ENCODE data around the gene HMSD.
A peak's percentile ranks its signal among the peaks of the same experiment; 100 is the strongest.

HMSD gene

DNA sequence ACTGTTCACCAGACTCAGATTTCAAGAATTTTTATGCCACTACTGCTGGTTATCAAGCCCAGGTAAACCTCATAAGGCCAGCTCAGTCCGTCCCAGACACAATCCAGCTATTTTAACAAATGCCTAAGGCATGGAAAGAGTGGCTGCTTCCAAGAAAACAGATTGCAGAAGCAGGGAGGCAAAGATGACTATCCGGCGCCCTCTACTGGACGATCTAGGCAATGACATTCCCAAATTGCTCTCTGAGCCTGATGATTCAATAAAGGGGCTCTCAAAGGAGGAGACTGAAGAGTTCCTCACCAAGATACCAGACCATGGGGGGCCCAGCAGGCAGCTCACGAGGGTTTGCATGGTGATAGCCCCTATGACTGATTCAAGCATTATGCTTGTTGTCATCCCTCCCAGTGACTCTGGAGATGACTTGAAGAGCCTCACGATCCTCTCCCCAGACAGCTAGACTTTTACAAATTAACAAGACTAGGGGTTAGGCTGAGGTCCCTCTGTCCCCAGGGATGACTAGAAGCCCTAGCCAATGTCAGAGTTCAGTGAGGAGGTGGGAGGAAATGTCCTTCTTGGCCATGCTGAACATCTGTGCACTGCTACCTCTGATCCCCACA is 45.8 kb downstream of the HMSD start:
- peak; percentile 71 for DNase-seq (ENCODE audit: low spot score)

DNA sequence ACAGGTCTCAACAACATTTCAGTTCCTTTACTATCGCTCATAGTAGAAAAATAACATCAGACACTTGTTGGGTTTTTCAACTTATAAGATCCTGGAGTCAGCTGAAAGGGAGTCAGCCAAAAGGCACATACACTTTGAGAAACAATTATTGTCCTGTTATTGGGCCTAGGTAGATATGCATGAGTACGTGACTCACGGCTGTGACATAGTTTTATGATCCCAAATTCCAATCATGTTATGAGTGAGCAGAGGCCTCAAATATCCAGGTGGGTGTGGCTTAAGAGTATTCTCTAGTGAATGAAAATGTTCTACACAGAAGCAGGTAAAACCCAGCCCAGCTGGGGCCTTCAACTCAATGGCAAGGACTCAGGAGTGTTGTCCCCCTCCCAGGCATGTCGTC is 47.9 kb downstream of the HMSD start:
- no peak for DNase-seq (ENCODE audit: low spot score)

DNA sequence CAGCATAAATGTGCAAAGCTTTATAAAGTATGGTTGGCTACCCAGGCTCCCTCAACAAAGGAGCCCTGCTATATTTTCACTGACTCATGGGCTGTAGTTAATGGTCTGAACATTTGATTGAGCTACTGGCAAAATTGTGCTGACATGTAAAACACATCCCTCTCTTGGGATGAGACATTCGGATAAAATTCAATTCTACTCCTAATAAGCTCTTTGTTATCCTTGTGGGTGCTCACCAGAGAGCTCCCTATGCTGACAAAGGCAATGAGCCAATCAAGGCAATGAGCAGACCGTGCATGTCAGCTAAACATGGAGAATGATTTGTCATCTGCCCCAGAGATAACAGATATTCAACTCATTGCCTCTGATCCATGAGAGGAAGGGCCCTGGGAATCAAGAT is 48.5 kb downstream of the HMSD start:
- no peak for DNase-seq (ENCODE audit: low spot score)

DNA sequence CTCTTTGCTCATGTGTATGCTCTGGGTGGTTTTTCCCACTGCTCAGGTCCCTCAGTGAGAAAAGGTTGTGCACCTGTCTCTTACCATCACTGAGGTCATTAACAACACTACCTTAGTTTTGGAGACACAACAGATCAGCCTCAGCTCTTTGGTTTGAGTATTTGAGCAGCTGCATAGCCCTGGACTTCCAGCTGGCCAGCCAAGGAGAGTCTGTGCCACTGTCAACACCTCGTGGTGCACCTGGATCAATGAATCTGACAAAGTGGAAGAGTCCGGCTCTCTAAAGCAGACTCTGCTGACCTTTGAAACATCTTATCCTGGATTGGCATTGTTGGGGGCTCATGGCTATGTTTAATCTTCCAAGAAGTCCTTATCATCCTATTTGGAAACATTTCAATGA is 50.8 kb downstream of the HMSD start:
- no peak for DNase-seq (ENCODE audit: low spot score)

DNA sequence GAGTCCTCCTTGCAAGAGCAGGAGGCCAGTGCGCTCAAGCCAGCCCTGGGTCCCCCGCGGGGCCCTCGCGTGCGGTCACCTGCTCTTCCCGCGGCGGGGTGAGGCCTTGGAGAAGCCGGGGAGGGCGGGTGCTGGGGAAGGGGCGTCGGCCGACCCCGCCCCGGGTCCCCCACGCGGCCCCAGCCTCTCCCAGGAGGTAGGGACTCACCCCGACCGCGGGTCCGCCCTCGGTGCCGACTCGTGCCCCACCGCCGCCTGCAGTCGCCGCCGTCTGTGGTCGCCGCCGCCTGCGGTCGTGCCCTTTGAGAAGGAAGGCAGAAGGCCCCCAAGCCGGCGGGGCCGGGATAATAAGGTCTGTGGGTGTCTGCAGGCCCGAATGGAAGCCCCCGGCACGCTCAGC is 53.5 kb downstream of the HMSD start:
- no peak for DNase-seq (ENCODE audit: low spot score)

DNA sequence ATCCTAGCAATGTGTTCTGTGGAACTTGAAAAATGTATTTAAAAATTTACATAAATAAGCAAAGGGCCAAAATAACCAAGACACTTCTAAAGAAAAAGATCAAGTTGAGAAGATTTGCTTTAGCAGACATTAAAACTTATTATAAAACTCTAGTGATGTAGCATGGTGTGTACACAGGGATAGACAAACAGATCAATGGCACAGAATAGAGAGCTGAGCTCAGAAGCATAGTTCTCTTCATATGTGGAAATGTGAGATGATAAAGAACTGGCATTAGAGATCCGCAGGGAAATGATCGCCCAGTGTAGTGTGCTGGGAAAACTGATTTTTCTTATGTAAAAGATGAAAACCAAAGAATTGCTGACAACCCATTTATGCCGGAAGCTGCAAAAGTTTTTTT is 60.2 kb downstream of the HMSD start:
- no peak for DNase-seq (ENCODE audit: low spot score)
